Thyroid gland (tissue), 4 donors: ENCODE measurements around the gene BCAM.
A peak's percentile ranks its signal among the peaks of the same experiment; 100 is the strongest.

Experiments
- CTCF ChIP-seq, 6 experiments: fragments of 200-600 bp in 3 of 6; fragments of 450-650 bp in 3 of 6; sonication (generic) in 3 of 6; IDR thresholded peaks; one replicate each; pipeline ENCODE4 v1.5.1; 2016 to 2019; ENCODE audit warnings: antibody characterized with exemption in 6 of 6, mild to moderate bottlenecking in 2 of 6, inconsistent platforms in 1 of 6, moderate library complexity in 1 of 6
- POLR2A ChIP-seq, 2 donors: fragments of 450-650 bp; IDR thresholded peaks; one replicate each; pipeline ENCODE4 v1.6.1; 2017; ENCODE audit warnings: antibody characterized with exemption in 2 of 2, mild to moderate bottlenecking in 2 of 2, moderate library complexity in 1 of 2

GRCh38 chr19:44847144-44848035, 38.5 kb downstream of the BCAM start:
- TF ChIP-seq CTCF (IDR thresholded peaks at IDR 0.05), result no peak
- peak in 1 of 2 donors; percentile 65 for TF ChIP-seq POLR2A (IDR thresholded peaks at IDR 0.05)
